ENCODE data around the gene MBD6.

The MBD6 gene, protein sequence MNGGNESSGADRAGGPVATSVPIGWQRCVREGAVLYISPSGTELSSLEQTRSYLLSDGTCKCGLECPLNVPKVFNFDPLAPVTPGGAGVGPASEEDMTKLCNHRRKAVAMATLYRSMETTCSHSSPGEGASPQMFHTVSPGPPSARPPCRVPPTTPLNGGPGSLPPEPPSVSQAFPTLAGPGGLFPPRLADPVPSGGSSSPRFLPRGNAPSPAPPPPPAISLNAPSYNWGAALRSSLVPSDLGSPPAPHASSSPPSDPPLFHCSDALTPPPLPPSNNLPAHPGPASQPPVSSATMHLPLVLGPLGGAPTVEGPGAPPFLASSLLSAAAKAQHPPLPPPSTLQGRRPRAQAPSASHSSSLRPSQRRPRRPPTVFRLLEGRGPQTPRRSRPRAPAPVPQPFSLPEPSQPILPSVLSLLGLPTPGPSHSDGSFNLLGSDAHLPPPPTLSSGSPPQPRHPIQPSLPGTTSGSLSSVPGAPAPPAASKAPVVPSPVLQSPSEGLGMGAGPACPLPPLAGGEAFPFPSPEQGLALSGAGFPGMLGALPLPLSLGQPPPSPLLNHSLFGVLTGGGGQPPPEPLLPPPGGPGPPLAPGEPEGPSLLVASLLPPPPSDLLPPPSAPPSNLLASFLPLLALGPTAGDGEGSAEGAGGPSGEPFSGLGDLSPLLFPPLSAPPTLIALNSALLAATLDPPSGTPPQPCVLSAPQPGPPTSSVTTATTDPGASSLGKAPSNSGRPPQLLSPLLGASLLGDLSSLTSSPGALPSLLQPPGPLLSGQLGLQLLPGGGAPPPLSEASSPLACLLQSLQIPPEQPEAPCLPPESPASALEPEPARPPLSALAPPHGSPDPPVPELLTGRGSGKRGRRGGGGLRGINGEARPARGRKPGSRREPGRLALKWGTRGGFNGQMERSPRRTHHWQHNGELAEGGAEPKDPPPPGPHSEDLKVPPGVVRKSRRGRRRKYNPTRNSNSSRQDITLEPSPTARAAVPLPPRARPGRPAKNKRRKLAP

DNA sequence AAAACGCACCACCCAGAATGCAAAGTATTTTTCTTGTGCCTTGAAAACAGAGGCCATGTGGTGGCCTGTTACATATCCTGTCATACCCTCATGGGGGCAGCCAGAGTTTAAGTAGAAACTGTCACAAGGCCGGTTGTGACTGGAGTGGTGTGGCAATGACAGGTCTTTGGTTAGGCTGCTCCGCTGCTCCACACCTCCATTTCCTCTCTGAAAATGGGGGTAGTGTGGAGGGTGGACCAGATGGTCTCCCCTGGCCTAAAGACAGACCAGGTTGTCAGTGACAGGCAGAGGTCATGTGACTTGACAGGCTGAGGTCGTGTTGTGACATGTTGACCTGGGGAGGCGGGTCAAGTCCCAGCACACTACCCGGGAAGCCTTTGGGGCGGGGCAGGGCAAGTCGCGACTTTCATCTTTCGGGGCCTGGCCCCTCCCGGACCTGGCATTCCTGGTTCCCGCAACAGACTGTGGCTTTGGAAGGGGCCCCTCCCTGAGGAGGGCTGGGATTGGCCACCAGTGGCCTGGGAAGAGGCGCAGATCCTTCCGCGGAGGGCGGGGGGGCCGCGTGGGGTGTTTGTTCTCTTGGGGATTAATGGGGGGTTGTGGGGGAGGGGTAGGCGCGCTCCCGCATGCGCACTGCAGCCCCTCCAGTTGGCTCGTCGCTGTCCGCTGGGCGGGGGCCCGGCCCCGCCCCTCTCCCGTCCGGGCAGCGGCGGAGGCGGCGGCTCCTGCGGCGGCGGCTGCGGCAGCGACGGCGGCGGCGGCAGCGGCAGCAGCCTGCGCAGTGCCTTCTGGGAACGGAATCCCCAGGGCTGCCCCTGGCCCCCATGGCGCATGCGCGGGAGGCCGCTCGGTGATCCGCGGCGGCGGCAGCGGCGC lies at the start of gene MBD6:
MBD6 (plus strand) TSS at position 814 of the 876 bp plus-strand sequence. CDS start 1,480 bp downstream, outside the sequence.
- peak; percentile 84 to 89 for DNase-seq (ENCODE audit: low read depth in 2 of 2)

DNA sequence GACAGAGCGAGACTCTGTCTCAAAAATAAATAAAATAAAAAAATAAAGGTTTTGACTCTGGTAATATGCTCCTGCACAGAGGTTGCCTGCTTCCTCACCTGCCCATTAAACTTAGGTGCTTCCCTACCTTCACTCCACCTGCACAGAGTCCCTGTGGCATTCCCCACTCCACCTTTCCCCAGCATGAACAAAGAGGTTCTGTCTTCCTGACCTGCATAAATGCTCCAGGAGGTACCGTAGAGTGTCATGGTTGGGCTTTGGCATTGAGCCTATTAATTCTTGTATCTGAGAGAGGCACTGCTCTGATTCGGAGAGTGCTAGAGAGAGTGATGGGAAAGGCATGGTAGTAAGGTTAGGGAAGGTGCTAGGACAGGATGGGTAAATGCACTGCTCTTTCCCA lies 49.2 kb upstream of the MBD6 start:
- DNase-seq (ENCODE audit: low read depth in 2 of 2) = no peak

DNA sequence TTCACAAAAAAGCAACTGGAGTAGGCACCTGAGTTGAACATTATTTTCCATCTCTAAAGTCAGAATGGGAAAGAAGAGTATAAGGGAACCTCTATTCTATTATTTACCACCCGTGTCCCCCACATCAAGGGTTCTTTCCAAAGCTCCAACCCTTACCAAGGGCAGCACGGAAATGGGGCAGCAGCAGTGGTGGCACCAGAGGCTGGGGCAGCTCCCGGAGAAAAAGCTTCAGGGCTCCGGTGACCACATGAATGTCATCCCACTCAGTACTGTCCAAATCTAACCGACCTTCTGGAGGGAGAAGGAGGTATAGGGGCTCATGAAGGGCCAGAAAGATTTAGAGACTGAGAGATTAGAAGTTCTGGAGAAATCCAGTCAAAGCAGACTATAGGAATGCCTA lies 48.7 kb upstream of the MBD6 start:
- no peak for DNase-seq (ENCODE audit: low read depth in 2 of 2)

DNA sequence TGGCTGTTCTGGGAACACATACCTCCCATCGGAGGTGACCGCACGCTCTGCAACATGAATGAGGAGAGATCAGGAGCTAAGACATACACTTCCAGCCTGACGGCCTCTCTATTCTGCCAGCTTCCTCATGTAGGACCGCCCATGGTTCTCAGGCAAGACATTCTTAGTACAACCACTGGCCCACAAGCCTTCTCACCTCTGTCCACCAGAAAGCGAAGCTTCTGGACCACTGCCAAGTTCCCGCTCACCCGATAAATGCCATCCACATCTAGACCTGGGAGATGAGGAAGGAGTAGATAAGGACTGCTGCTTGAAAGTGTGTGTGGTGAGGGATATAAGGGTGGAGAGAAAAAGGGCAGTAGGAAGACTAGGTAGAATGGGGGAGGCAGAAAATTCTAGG lies 48.2 kb upstream of the MBD6 start:
- DNase-seq (ENCODE audit: low read depth in 2 of 2) = no peak

DNA sequence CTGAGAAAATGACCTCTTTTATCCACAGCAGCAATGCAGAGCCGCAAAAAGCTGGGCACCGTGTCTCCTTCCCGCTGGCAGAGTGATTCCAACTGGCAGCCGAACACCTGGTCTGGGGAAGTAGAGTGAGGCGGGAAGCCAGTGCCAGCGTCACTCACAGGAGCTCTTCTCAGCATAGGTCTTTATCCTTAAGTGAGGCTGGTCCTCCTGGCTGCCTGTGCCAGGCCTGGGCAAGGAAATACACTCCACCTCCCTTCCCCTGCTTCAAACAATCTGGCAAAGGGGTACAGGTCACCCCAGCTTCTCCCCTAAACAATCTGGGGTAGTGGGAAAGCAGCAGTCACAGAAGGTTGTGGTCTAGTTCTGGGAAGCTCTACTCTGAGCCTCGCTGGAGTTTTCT lies 47.8 kb upstream of the MBD6 start:
- DNase-seq (ENCODE audit: low read depth in 2 of 2) = no peak

DNA sequence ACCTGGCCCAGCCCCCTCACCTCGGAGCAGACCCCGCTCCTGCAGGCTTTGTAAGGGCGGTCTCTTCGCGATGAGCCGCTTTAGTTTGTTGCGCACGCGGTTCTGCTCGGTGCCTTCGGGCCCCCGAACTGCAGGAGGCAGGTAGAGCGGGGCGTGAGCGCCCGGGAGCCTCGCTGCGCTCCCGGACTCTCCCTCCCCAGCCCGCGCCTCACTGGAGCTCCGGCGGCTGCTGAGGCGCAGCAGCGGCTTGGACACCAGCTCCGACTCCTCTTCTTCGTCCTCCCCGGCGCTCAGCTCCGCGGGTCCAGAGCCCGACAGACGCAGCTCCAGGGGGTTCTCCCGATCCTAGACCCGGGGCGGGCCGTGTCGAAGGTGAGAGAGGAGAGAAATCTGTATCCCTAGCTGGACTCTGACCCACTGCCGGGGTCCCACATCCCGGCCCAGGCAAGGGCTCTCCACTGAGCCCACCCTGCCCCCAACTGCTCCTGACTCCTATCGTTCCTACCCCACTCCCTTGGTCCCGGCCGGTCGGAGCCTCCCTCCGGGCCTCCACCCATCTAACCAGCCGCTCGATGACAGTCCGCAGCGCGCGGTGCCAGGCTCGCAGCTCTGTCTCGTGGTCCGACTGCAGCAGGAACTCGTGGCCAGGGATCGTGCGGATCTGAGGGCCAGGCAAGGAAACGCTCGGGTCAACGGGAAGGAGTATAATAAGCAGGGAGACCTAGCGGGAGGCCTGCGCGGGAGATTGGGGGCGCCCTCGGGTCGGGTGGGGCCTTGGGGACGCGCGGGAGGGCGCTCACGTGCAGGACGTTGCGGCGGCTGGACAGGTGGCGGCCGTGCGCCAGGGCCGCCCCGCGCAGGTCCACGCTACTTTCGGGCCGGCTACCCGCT lies 47.1 kb upstream of the MBD6 start:
- no peak for DNase-seq (ENCODE audit: low read depth in 2 of 2)

DNA sequence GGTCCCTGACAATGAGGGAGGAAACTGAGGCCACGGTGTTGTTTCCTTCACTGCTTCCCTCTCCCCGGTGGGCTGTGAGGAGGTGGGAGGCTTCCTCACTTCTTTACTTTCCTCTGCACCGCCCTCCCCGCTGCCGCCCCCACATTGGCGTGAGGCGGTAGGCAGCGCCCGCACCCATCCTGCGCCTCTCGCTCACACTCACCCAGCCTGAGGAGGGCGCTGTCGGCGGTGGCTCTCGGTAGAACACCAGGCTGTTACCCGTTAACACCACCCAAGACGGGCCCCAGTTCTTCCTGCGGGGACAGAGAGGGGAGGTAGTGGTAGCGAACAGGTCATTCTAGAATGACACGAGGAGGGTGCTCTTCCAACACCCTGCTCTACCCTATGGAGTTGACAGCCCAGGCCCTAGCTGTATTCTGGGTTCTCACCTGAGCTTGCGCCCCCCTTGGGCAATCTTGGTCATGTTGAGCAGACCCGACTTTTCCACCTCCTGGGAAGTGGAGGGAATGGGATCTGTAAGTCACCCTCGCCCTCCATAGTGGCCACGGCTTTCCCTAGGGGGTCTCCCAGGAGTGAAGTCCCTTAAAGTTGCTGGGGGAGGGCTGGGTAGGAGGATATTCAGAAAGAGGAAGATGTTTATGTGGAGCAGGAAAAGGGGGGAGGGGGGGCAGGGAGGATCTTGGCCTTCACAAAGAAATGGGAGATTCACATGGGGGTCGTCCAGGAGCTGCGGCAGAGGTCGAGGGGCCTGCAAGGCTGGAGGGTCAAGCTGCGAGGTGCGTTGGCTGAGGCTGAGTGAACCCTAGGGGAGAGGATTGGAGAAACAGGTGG lies 46.2 kb upstream of the MBD6 start:
- peak; percentile 55 to 67 for DNase-seq (ENCODE audit: low read depth in 2 of 2)

DNA sequence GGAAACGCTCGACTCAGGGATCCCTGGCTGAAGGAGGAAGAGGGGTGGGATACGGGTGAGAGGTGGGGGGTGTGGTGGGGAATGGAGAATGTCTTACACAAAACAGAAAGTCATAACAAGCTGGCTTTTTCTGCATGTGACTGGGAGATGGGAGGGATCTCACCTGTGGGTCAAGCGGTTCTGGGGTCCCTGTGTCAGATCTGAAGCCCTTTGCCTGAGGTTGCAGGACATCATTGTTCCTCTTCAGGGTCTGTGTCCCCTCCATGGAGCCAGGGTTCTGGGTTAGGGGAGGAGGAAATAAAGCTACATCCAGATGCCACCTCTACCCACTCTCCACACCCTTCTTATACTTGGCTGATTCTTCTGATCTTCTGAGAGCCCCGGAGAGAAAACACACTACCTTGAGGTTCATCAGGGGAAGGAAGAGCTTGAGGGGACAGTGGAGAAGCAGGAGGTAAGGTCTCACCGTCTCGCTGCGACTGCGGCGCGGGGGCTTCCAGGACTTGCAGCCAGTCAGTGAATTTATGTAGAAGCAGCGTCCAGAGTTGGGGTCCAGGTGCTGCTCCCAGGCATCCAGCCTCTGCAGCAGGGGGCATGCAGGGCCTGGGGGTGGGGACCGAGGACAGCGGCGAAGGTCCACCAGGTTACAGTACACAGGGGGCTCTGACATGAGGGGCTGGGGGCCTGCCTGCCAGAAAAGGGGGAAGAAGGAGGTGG lies 45.5 kb upstream of the MBD6 start:
- no peak for DNase-seq (ENCODE audit: low read depth in 2 of 2)

DNA sequence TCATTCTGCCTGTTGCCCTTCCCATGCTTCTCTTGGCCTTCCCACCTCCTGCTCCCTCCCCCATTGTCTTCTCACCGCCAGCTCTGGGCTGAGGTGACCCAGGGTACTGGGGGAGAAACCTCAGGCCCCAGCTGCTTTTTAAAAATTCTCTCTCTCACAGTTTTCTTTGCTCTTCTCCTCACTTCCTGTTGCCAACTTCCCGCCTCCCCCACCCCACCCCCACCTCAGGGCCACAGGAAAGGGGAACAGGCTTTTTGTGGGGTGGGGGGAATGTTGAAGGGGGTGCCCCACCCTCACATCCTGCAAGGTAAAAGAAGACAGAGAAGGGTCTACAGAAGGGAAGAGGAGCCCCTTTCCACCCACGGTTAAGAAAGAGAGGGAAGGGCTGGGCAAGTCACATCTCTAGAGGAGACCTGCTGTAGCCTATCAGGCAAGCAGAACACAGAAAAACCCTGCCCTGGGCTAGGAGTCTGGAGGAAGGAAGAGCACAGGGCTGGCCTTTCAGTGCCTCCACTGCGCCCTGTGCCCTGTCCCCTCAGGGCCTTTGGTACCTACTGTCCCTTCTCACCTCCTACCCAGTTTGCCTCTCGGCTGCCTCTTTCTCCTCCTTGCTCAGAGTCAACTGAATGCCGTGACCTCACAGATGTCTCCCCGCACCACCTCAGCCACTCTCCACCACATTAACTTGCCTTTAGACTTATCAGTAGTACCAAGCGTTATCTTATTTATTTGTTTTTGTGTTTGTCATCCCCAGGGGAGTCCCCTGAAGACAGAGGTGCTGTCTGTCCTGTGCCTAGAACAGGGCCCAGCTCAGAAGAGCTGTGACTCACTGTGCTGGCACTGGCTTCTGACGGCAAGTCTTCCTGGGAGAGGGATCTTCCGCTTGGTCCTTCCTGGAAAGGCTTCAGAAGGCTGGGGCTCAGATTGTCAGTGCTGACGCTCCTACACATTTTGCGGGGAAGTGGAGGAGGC lies 44.6 kb upstream of the MBD6 start:
- DNase-seq (ENCODE audit: low read depth in 2 of 2) = no peak

DNA sequence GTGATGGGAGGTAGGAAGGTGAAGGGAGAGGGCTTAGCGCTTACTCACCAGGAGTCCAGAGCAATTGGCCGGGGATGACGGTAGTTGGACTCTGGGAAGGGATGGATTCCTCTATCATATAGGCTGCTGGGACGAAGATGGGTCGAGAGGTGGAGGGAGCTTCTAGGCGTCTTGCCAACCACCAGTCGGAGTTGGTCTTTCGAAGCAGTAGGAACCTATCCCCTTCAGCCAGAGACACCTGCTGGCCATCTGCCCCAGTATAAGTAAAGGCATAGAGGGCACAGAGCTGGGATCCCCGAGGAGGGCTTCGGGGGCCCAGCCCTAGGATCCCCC lies 43.6 kb upstream of the MBD6 start:
- no peak for DNase-seq (ENCODE audit: low read depth in 2 of 2)

DNA sequence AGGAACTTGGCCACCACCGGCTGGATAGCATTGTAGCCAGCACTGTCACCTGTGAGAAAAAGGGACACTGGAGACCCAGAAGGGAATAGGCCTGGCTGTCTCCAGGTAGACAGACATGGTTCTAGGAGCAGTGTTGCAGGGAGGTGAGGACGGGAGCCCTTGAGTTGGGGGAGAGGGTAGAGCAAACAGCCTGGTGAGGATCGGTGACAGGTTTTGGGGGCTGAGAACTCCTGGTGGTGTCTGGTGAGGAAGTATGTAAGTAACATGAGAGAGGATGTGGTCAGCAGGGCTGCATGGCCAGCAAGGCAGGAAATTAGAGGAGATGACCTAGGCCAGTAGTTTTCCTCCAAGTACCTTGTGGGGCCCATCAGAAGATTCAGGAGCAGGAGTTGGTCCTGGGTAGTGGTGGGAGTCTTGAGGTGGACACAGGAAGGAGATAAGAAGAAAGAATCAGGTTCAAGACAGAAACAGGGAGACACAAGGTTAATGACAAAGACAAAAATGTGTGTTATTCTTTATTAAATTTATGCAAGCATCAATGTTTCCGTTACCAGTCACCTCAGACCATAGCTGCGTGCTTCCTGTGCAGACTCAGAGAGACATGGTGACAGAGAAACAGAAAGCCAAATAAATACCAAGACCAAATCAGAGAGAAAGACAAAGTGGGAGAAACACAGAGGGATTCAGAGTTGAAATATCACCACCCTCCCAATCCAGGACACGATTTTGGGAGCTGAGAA lies 43.1 kb upstream of the MBD6 start, which contains the start of gene ARHGAP9:
ARHGAP9 (minus strand) TSS at position 491 of the 740 bp plus-strand sequence; CDS start at position 31, 460 bp downstream.
- DNase-seq (ENCODE audit: low read depth in 2 of 2) = peak in 1 of 2 donors; percentile 48

DNA sequence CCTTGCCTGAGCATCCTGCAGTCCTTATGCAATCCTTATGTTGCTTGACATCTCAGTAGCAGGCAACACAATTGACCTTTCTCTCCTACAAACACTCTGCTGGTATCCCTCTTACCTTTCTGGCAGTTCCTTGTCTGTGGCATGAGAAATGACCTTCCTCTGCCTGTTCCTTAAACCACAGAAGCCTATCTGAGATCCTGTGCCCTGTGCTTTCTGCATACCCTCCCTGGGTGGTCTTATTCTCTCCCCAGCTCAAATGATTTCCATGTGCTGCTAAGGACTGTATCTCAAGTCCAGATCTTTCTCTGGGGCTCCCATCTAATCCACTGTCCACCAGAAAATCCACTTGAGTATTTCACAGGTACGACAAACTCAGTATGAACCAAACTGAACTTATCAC lies 41.0 kb upstream of the MBD6 start:
- no peak for DNase-seq (ENCODE audit: low read depth in 2 of 2)

DNA sequence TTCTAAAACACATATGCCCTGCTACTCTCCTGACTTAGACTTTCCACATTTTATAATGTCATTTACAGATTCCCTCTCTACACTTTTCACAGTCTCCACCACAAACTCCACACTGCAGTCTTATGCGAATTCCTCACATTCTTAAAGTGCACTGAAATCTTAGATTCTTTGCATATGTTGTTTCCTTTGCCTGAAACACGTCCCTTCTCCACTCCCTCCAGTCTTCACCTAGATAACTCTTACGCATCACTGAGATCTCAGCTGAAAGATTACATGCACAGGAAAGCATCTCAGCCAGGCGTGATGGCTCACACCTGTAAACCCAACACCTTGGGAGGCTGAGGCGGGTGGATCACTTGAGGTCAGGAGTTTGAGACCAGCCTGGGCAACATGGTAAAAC lies 39.2 kb upstream of the MBD6 start:
- DNase-seq (ENCODE audit: low read depth in 2 of 2) = no peak

DNA sequence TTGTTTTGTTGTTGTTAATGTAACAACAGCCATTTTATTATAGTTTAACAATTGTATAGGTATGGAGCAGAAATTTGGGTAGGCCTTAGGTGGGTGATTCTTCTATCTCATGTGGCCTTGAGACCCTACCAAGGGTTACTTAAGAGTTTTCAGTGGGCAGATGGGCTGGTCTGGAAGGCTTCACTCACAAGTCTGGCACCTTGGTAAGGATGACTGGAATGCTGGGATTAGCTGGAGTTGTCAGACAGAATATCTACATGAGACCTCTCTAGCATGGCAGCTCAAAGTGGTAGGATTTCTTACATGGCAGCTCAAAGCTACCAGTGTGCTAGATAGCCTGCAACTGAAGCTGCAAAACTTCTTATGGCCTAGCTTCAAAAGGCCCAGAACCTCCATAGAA lies 36.9 kb upstream of the MBD6 start:
- DNase-seq (ENCODE audit: low read depth in 2 of 2) = no peak

DNA sequence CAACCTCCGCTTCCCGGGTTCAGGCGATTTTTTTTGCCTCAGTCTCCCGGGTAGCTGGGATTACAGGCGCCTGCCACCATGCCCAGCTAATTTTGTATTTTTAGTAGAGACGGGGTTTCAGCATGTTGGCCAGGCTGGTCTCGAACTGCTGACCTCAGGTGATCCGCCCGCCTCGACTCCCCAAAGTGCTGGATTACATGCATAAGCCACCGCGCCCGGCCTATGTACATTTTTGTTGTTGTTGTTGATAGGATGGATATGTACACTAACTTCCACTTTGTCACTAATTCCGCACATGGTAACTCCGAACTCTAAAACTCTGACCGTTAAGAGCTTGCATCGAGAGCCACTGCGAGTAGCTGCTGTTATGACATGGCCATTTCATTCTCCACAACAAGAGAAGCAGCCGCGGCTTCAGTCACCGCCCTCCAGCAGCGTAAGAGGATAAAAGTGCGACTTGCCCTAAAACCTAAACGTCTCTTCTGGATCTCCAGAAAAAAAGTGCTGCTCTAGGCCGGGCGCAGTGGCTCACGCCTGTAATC lies 35.5 kb upstream of the MBD6 start:
- no peak for DNase-seq (ENCODE audit: low read depth in 2 of 2)

DNA sequence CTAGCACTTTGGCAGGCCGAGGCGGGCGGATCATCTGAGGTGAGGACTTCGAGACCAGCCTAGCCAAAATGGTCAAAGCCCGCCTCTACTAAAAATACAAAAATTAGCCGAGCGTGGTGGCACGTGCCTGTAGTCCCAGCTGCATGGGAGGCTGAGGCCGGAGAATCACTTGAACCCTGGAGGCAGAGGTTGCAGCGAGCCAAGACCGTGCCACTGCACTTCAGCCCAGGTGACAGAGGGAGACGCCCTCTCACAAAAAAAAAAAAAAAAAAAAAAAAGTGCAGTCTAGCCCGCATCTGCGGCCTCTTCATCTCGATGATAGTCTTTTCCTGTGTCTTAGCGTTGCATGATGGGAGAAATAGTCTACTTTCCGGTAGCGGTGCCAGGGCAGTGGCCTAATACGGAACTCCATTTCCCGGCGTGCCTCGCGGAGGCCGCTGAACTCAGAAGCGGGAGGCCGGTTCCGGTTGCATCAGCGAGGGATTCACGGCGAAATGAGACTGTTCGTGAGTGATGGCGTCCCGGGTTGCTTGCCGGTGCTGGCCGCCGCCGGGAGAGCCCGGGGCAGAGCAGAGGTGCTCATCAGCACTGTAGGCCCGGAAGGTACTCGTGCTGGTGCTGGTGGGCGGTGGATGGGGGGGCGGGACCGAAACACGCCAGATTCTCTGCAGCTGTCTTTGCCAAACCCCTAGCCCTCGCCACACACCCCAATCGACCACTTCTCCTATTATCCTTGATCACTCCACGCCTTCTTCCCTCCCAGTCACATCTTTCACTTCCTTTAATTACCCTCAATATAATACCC lies 34.8 kb upstream of the MBD6 start, which contains the start of gene MARS1:
MARS1 (plus strand) TSS at position 472 of the 805 bp plus-strand sequence; CDS start at position 495, 23 bp downstream.
- DNase-seq (ENCODE audit: low read depth in 2 of 2) = peak; percentile 78 to 84

All from stimulated activated CD4-positive, alpha-beta T cell treated with anti-CD3 and anti-CD28 coated beads, Interleukin-1b, Interleukin-23, amount 100 ng/mL, for 4 hours (primary cell).